Epithelial cell of proximal tubule (primary cell): ENCODE data around the gene MPP7. TPM values are rescaled to one million over a fixed set of nuclear protein-coding genes. Genes with fewer than 3 reads are reported as not detected.
"Not testable (repeated sequence)": the region's sequence is repeated elsewhere in the genome, so short reads cannot be mapped to it uniquely, and the experiment has no call there.

ENCODE experiments used
- DNase-seq: peaks from one replicate; pipeline ENCODE4 v3.0.0-alpha.2; 2011; ENCODE audit warnings: low read depth
- H3K4me3 ChIP-seq: 2 replicates; pipeline ENCODE4 v1.5.1; 2011; ENCODE audit warnings: low read depth, mild to moderate bottlenecking, low read length
- CTCF ChIP-seq: conservative IDR thresholded peaks from 2 replicates; pipeline ENCODE4 v1.5.1; 2012; ENCODE audit warnings: low read depth, mild to moderate bottlenecking, low read length
- total RNA-seq: library from RNA; depleted of rRNA; stranded (reverse); fragments of >200 nt; gene quantifications from 2 replicates; pipeline ENCODE4 v1.2.3, GENCODE V29; 2015

The MPP7 gene
- total RNA-seq, 1 donor from 2014 or later: 3.1 TPM

DNA sequence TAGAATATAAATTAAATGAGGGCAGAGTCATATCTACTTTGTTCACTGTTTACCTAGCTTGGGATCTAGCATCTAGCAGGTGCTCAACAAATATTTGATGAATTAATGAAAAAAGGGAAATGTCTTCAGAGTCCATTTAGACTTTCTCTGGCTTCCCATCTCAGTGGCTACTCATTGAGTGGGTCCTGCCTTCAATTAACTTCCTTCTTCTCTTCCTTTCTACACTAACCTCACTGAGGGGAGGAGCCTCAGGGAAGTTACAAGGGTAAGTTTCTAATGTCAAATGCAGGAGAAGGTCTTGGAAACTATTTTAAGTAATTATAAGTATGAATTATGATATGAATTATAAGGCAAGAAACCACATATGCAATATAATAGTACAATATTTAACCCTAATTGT is 28.2 kb upstream of the MPP7 start:
- no peak overlapping the region for H3K4me3 ChIP-seq
- TF ChIP-seq CTCF: no peak
- DNase-seq: no peak

GRCh38 chr10:28328346-28328745 is 25.5 kb upstream of the MPP7 start:
- TF ChIP-seq CTCF: no peak
- no peak for DNase-seq
- H3K4me3 ChIP-seq: no peak overlapping the region

DNA sequence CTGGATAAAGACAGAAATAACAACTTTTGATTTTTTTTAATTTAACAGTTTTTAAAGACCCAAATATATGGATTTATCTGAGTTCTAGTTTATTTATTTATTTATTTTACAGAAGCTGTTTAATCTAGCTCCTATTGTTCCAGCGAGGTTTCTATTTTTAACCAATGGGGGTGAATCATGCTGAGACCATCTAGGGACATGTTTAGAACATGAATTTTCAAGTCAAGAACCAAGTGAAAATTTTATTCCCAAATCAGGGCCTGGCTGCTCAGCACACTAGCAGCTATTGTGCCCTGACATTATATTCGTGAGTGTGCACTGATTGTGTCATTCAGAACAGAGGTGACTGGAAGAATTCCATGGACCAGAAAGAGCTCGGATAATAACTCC is 24.6 kb upstream of the MPP7 start:
- TF ChIP-seq CTCF: no peak
- DNase-seq: no peak
- no peak overlapping the region for H3K4me3 ChIP-seq

DNA sequence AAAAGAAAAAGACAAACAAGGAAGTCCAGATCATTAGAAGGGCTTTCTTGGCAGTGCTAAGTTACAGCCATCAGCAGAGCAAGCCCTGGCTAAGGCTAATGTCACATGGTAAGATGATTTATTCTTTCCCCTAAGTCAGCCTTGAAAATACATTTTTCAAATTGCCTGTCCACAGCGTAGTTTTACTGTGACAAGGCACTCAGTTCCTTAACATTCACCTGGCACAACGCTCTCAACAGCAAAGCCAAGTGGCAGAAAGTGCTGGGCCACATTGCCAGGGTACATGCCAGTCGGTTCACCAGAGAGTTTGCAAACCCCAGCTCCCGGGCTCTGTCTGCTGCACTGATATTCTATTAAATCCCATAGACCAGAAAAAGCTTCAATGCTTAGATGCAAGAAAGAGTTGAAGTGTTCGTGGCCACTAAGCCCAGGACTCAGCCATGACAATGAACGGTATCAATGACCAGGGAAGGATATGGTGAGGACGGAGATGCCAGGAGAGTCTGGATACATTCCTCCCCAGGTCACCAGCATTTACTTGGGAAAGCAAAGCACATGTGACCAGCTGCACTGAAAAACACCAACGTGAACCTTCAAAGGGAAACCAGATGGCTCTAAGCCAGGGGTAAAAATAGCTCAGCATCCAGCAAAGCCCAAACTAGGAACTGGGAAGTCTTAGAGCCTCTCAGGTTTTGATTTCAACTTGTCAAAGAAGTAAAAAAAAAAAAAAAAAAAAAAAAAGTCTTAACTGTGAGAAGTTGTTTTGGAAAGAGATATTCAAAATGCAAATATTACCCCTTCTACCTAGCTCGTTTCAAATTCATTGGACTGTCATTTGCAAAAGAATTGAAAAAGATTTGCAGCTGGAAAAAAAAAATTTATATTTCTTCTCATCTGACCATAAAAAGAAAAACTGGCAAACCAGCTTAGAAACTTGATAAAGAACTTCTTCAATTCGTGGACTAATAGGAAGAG is 23.9 kb upstream of the MPP7 start:
- TF ChIP-seq CTCF: no peak
- no peak for DNase-seq
- no peak overlapping the region for H3K4me3 ChIP-seq

GRCh38 chr10:28320799-28321198 is 17.9 kb upstream of the MPP7 start:
- no peak for TF ChIP-seq CTCF
- DNase-seq: no peak
- no peak overlapping the region for H3K4me3 ChIP-seq

DNA sequence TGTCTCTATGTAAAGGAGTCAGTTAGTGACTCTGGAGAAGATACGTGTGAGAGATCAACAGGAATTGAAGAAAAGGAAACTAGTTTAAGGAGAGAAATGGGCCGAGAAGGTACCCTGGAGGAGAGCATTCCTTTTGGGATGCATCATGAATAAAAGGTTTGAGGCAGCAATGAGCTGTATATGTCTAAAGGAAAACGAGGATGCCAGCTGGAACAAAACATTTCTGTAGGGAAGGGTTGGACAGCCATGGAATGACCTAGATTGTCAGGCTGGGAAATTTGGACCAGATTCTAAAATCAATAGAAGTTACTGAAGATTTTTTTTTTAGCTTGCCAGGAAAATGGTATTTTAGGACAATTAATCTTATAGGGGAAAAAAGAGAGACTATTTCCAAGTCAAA is 17.2 kb upstream of the MPP7 start:
- no peak overlapping the region for H3K4me3 ChIP-seq
- no peak for DNase-seq
- no peak for TF ChIP-seq CTCF

GRCh38 chr10:28319061-28319460 is 16.2 kb upstream of the MPP7 start:
- H3K4me3 ChIP-seq, DNase-seq: not testable (repeated sequence)
